Suprapubic skin (tissue), 4 donors: ENCODE results near the gene OR3A2. TPM values are rescaled to one million over a fixed set of nuclear protein-coding genes. Genes with fewer than 3 reads are reported as not detected.
"Not testable (repeated sequence)": the region's sequence is repeated elsewhere in the genome, so short reads cannot be mapped to it uniquely, and the experiment has no call there.

ENCODE experiments used
- DNase-seq, 2 donors: peaks; one replicate each; pipeline ENCODE4 v3.0.0-alpha.2; 2019; ENCODE audit warnings: low spot score in 2 of 2
- H3K27ac ChIP-seq: fragments of 200-600 bp; sonication (generic); one replicate; pipeline ENCODE4 v1.5.1; 2019
- H3K27me3 ChIP-seq: fragments of 200-600 bp; sonication (generic); one replicate; pipeline ENCODE4 v1.5.1; 2019
- H3K36me3 ChIP-seq: fragments of 200-600 bp; sonication (generic); one replicate; pipeline ENCODE4 v1.5.1; 2019
- H3K4me1 ChIP-seq: fragments of 200-600 bp; sonication (generic); one replicate; pipeline ENCODE4 v1.5.1; 2019
- H3K4me3 ChIP-seq: fragments of 200-600 bp; sonication (generic); one replicate; pipeline ENCODE4 v1.5.1; 2019; ENCODE audit warnings: mild to moderate bottlenecking
- H3K9me3 ChIP-seq: fragments of 200-600 bp; sonication (generic); one replicate; pipeline ENCODE4 v1.5.1; 2019
- EP300 ChIP-seq: sonication (generic); formaldehyde crosslinking; IDR thresholded peaks from one replicate; pipeline ENCODE4 v1.6.1; 2017; ENCODE audit warnings: antibody characterized with exemption
- POLR2A ChIP-seq, 2 donors: fragments of 450-650 bp; IDR thresholded peaks; one replicate each; pipeline ENCODE4 v1.6.1; 2017; ENCODE audit warnings: antibody characterized with exemption in 2 of 2, mild to moderate bottlenecking in 2 of 2, moderate library complexity in 2 of 2
- POLR2AphosphoS5 ChIP-seq, 3 donors: sonication (generic); formaldehyde crosslinking; IDR thresholded peaks; one replicate each; pipeline ENCODE4 v1.6.1; 2017; ENCODE audit warnings: antibody characterized with exemption in 3 of 3
- WGBS: methylation state at CpG from one replicate; pipeline ENCODE4 v1.1.5; 2018; 5-methylcytosine and 5-hydroxymethylcytosine counted together
- total RNA-seq, 4 donors: library from RNA; depleted of rRNA; stranded (reverse); fragments of >200 nt; gene quantifications; one replicate each; pipeline ENCODE4 v1.1.0, GENCODE V29; 2016
- TF ChIP-seq, protein P1 (sequence below), 2 donors: fragments of 200-600 bp in 1 of 2; fragments of 450-650 bp in 1 of 2; sonication (generic) in 1 of 2; IDR thresholded peaks; one replicate each; pipeline ENCODE4 v1.5.1; 2016 to 2019; ENCODE audit warnings: antibody characterized with exemption in 2 of 2, mild to moderate bottlenecking in 1 of 2, moderate library complexity in 1 of 2

The OR3A2 gene
- total RNA-seq, 4 donors from 2014 or later = 1.4 TPM; not detected in 3

- DNase-seq = no peak
- TF ChIP-seq, protein P1, sequence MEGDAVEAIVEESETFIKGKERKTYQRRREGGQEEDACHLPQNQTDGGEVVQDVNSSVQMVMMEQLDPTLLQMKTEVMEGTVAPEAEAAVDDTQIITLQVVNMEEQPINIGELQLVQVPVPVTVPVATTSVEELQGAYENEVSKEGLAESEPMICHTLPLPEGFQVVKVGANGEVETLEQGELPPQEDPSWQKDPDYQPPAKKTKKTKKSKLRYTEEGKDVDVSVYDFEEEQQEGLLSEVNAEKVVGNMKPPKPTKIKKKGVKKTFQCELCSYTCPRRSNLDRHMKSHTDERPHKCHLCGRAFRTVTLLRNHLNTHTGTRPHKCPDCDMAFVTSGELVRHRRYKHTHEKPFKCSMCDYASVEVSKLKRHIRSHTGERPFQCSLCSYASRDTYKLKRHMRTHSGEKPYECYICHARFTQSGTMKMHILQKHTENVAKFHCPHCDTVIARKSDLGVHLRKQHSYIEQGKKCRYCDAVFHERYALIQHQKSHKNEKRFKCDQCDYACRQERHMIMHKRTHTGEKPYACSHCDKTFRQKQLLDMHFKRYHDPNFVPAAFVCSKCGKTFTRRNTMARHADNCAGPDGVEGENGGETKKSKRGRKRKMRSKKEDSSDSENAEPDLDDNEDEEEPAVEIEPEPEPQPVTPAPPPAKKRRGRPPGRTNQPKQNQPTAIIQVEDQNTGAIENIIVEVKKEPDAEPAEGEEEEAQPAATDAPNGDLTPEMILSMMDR (IDR thresholded peaks at IDR 0.05) = no peak
- WGBS = 70% methylated on average over 4 of the region's 4 CpGs
- Histone ChIP-seq H3K4me1 (no peaks in the 10 kb centered on the region), H3K36me3 (no peaks in the 10 kb centered on the region), H3K27ac (no peak overlapping the region), H3K9me3 (no peaks in the 10 kb centered on the region), H3K27me3 (peaks cover 28% of the 10 kb centered on the region), H3K4me3 (no peak overlapping the region)
Observed at GRCh38 chr17:3389791-3390190, 3.7 kb upstream of the OR3A2 start.

- no peaks in the 10 kb centered on the region for H3K4me1 ChIP-seq
- H3K4me3 ChIP-seq = no peak overlapping the region
- H3K27me3 ChIP-seq = peaks cover 47% of the 10 kb centered on the region
- no peak overlapping the region for H3K27ac ChIP-seq
- no peaks in the 10 kb centered on the region for H3K9me3 ChIP-seq
- TF ChIP-seq EP300 (no peak), POLR2AphosphoS5 (IDR thresholded peaks at IDR 0.05) (no peak), POLR2A (IDR thresholded peaks at IDR 0.05) (no peak)
- TF ChIP-seq, protein P1 (IDR thresholded peaks at IDR 0.05) = no peak
- no peak for DNase-seq
- 68% methylated on average over 5 of the region's 5 CpGs for WGBS
- no peaks in the 10 kb centered on the region for H3K36me3 ChIP-seq
Observed at GRCh38 chr17:3381957-3382356, 4.2 kb downstream of the OR3A2 start.

- no peaks in the 10 kb centered on the region for H3K36me3 ChIP-seq
- H3K9me3 ChIP-seq = no peaks in the 10 kb centered on the region
- H3K4me1 ChIP-seq = no peaks in the 10 kb centered on the region
- H3K4me3 ChIP-seq = no peak overlapping the region
- TF ChIP-seq POLR2AphosphoS5 (IDR thresholded peaks at IDR 0.05) (no peak), POLR2A (IDR thresholded peaks at IDR 0.05) (no peak), EP300 (no peak)
- TF ChIP-seq, protein P1 (IDR thresholded peaks at IDR 0.05) = no peak
- peaks cover 36% of the 10 kb centered on the region for H3K27me3 ChIP-seq
- H3K27ac ChIP-seq = no peak overlapping the region
- no peak for DNase-seq
- 72% methylated on average over 4 of the region's 8 CpGs for WGBS
Observed at GRCh38 chr17:3378321-3378720, 7.8 kb downstream of the OR3A2 start.

GRCh38 chr17:3371167-3371566 is 14.9 kb downstream of the OR3A2 start:
- not testable (repeated sequence) for H3K36me3 ChIP-seq, H3K9me3 ChIP-seq, H3K4me1 ChIP-seq, DNase-seq, H3K27me3 ChIP-seq, H3K4me3 ChIP-seq, H3K27ac ChIP-seq
- no CpG with 5 or more reads among the region's 31 CpGs for WGBS

DNA sequence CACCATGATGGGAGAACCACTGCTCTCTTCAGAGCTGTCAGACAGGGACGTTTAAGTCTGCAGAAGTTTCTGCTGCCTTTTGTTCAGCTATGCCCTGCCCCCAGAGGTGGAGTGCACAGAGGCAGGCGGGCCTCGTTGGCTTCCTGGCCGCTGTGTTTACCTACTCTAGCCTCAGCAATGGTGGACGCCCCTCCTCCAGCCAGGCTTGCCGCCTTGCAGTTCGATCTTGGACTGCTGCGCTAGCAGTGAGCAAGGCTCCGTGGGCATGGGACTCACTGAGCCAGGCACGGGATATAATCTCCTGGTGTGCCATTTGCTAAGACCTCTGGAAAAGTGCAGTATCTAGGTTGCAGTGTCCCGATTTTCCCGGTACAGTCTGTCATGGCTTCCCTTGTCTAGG is 43.3 kb downstream of the OR3A2 start:
- H3K4me1 ChIP-seq, H3K27ac ChIP-seq, H3K4me3 ChIP-seq, H3K9me3 ChIP-seq, H3K36me3 ChIP-seq: not testable (repeated sequence)
- DNase-seq = peak in 1 of 2 donors; percentile 68
- peaks cover 12% of the 10 kb centered on the region for H3K27me3 ChIP-seq
- WGBS = 88% methylated on average over 9 of the region's 12 CpGs

DNA sequence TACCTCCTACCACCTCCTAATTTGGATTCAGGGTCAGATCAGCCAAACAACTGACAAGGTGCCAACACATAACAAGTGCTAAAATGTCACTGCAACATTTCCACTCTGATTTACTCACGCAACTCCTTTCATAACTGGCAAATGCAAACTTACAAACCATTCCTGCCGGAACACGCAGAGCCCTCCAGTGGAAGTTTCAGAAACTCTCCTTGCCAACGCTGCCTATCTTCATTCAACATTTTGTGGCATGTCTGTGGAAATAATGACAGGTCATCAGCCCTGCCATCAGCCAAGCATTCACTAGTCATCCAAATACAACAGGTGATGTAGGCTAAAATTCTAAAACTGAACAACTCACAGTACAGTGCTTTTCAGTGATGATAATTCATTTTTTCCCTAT is 50.2 kb downstream of the OR3A2 start:
- no peak for DNase-seq

More for the DNA sequence above, 50.2 kb downstream of the OR3A2 start:
- TF ChIP-seq POLR2A (IDR thresholded peaks at IDR 0.05) (no peak), POLR2AphosphoS5 (IDR thresholded peaks at IDR 0.05) (no peak), EP300 (no peak)
- TF ChIP-seq, protein P1 (IDR thresholded peaks at IDR 0.05) = no peak
- no peak overlapping the region for H3K27ac ChIP-seq
- no peak overlapping the region for H3K4me3 ChIP-seq
- WGBS = 32% methylated on average over 4 of the region's 4 CpGs
- H3K4me1 ChIP-seq = no peaks in the 10 kb centered on the region
- no peaks in the 10 kb centered on the region for H3K9me3 ChIP-seq
- H3K36me3 ChIP-seq = no peaks in the 10 kb centered on the region
- no peaks in the 10 kb centered on the region for H3K27me3 ChIP-seq
